ENCODE data around the gene RNF121.

DNA sequence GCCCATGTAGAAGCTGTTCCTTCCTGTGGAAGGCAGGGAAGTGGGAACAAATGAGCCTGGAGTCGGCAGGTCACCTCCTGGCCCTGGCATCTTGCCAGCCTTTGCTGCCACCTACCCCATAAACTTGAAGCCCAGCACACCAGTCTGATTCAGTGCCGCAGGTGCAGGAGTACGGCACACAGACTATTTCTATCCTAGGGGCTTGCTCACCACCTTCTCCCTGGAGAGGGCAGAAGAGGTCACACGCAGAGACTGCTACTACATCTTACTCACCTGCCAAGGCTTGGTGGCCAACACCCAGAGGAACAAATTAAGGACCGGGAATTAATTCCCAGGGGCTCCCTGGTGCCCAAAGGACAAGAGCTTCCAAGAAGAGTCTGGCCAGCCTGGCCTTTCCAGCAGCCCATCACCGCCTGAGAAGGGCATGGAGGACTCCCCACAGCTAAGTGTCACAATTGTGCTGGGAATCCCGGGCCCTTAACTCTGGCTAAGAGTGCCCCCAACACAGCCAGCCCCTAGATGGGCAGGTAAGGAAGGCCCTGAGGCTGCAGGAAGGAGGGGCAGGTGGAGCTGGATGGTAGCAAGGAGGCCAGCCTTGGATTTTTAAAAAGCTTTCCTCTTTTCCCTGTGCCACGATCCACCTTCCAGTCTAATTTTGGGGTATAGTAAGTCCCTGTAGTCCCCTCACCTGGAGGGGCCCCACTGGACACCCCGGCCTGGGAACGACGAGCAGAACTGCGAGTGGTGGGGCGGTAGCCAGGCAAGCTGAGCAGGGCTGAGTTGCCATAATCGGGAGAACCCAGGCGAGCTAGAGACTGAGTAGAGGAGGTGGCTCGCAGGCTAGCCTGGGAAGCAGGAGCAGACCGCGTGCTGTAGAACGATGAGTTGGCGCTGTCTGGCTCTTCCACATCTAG is 76.8 kb downstream of the RNF121 start:
- TF ChIP-seq, protein P1, sequence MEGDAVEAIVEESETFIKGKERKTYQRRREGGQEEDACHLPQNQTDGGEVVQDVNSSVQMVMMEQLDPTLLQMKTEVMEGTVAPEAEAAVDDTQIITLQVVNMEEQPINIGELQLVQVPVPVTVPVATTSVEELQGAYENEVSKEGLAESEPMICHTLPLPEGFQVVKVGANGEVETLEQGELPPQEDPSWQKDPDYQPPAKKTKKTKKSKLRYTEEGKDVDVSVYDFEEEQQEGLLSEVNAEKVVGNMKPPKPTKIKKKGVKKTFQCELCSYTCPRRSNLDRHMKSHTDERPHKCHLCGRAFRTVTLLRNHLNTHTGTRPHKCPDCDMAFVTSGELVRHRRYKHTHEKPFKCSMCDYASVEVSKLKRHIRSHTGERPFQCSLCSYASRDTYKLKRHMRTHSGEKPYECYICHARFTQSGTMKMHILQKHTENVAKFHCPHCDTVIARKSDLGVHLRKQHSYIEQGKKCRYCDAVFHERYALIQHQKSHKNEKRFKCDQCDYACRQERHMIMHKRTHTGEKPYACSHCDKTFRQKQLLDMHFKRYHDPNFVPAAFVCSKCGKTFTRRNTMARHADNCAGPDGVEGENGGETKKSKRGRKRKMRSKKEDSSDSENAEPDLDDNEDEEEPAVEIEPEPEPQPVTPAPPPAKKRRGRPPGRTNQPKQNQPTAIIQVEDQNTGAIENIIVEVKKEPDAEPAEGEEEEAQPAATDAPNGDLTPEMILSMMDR (conservative IDR thresholded peaks at IDR 0.05): no peak
- no peak for TF ChIP-seq ZFX (IDR thresholded peaks at IDR 0.05)

Measured in C4-2B (cell line).